RWPE2 (cell line): ENCODE data around the gene OR52I2.
A peak's percentile ranks its signal among the peaks of the same experiment; 100 is the strongest.

ENCODE experiments used
- ATAC-seq: fragments of 200-7000 bp; cut with Tn5 transposase; 3 replicates; pipeline ENCODE4 v1.9.1; 2021; ENCODE audit warnings: low read depth
- DNase-seq: peaks from one replicate; pipeline ENCODE4 v3.0.0-alpha.2; 2020; ENCODE audit warnings: low spot score
- H3K27ac ChIP-seq: fragments of 450-650 bp; 2 replicates; pipeline ENCODE4 v1.5.1; 2017; ENCODE audit warnings: mild to moderate bottlenecking; ENCODE audit not compliant: poor library complexity, severe bottlenecking
- H3K27me3 ChIP-seq: fragments of 250-450 bp; sonication (Bioruptor Pico); 2 replicates; pipeline ENCODE4 v1.5.1; 2021; ENCODE audit warnings: mild to moderate bottlenecking, moderate library complexity; ENCODE audit not compliant: insufficient read depth, poor library complexity, severe bottlenecking
- H3K36me3 ChIP-seq: fragments of 250-450 bp; sonication (Bioruptor Pico); 2 replicates; pipeline ENCODE4 v1.5.1; 2020; ENCODE audit warnings: low read depth, mild to moderate bottlenecking, moderate library complexity
- H3K4me1 ChIP-seq: fragments of 250-450 bp; sonication (Bioruptor Pico); 2 replicates; pipeline ENCODE4 v1.5.1; 2021; ENCODE audit warnings: mild to moderate bottlenecking, moderate library complexity; ENCODE audit not compliant: insufficient read depth, poor library complexity, severe bottlenecking
- H3K4me3 ChIP-seq: fragments of 250-450 bp; sonication (Bioruptor Pico); 2 replicates; pipeline ENCODE4 v1.5.1; 2021; ENCODE audit warnings: mild to moderate bottlenecking, moderate library complexity; ENCODE audit not compliant: severe bottlenecking
- H3K9me3 ChIP-seq: fragments of 250-450 bp; sonication (Bioruptor Pico); 2 replicates; pipeline ENCODE4 v1.5.1; 2021; ENCODE audit warnings: mild to moderate bottlenecking, moderate library complexity; ENCODE audit not compliant: severe bottlenecking
- TF ChIP-seq, protein P1 (sequence below): fragments of 450-650 bp; IDR thresholded peaks from one replicate; pipeline ENCODE4 v1.5.1; 2017; ENCODE audit warnings: mild to moderate bottlenecking, moderate library complexity; ENCODE audit not compliant: poor library complexity, severe bottlenecking

Gene OR52I2

DNA sequence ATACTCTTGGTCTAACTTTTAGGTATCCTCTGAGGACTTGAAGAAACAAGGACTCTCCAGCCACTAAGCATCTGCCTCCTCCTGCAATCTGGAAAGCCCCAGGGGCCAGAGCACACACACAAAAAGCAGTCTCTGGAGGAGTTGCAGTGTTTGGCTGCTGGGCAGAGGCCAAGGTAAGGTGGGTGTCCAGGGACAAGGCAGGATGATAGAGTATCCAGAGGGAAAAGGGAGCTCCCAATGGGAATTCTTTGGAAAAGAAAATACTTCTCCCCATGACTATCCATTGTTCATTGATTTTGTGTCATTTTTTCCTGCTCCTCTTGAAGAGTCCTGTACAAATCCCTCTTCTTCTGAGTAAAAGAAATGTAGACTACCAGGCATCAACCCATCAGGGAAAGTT lies at the start of gene OR52I2:
OR52I2 (plus strand) TSS at position 301 of the 400 bp plus-strand sequence.
- ATAC-seq: no peak
- H3K4me3 ChIP-seq: no peak within 1 kb of the TSS
- no peaks in the 10 kb centered on the region for H3K4me1 ChIP-seq
- no peaks in the 10 kb centered on the region for H3K9me3 ChIP-seq
- no peak for DNase-seq
- H3K27ac ChIP-seq: no peak within 1 kb of the TSS
- TF ChIP-seq, protein P1, sequence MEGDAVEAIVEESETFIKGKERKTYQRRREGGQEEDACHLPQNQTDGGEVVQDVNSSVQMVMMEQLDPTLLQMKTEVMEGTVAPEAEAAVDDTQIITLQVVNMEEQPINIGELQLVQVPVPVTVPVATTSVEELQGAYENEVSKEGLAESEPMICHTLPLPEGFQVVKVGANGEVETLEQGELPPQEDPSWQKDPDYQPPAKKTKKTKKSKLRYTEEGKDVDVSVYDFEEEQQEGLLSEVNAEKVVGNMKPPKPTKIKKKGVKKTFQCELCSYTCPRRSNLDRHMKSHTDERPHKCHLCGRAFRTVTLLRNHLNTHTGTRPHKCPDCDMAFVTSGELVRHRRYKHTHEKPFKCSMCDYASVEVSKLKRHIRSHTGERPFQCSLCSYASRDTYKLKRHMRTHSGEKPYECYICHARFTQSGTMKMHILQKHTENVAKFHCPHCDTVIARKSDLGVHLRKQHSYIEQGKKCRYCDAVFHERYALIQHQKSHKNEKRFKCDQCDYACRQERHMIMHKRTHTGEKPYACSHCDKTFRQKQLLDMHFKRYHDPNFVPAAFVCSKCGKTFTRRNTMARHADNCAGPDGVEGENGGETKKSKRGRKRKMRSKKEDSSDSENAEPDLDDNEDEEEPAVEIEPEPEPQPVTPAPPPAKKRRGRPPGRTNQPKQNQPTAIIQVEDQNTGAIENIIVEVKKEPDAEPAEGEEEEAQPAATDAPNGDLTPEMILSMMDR: no peak
- peaks cover 5% of the 10 kb centered on the region for H3K27me3 ChIP-seq
- H3K36me3 ChIP-seq: no peaks in the 10 kb centered on the region

DNA sequence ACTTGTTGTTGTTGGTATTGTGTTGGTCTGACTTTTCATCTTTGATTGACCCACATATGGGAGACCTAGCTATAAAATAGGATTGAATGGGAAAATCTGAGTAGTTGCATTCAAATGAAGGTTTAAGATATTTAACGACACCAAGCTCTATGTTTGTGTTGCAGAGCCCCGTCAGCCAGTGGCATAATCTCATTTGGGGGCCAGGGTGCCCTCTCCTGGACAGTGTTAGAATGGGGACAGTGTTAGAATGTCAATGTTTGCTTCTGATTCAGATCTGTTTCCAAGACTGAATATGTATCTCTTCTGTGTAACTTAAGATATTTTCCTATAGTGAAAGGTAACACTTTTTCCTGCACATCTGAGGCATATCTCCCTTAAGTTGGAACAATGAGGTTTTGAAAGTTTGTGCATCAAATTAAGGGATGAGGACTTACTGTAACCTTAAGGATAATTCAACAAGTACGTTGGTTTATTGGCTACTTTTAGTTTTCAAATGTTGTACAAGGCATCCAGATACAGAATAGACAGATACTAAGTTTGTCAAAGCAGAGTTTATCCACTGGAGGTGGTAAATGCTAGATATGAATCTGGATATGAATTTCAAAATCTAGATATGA lies 41.8 kb upstream of the OR52I2 start:
- TF ChIP-seq, protein P1: peak; percentile 69
- Histone ChIP-seq H3K36me3 (no peaks in the 10 kb centered on the region), H3K9me3 (no peaks in the 10 kb centered on the region), H3K4me1 (peaks cover 3% of the 10 kb centered on the region), H3K27me3 (no peaks in the 10 kb centered on the region), H3K27ac (no peak overlapping the region), H3K4me3 (no peak overlapping the region)
- ATAC-seq (peak; percentile 79), DNase-seq (no peak)

GRCh38 chr11:4541071-4541470 lies 40.5 kb upstream of the OR52I2 start:
- no peak for DNase-seq
- Histone ChIP-seq H3K36me3 (no peaks in the 10 kb centered on the region), H3K9me3 (no peaks in the 10 kb centered on the region), H3K4me1 (peaks cover 3% of the 10 kb centered on the region), H3K4me3 (no peak overlapping the region), H3K27ac (no peak overlapping the region), H3K27me3 (no peaks in the 10 kb centered on the region)
- TF ChIP-seq, protein P1: no peak
- no peak for ATAC-seq

- DNase-seq (no peak), ATAC-seq (peak; percentile 51)
- Histone ChIP-seq H3K9me3 (no peaks in the 10 kb centered on the region), H3K36me3 (no peaks in the 10 kb centered on the region), H3K4me1 (peaks cover 3% of the 10 kb centered on the region), H3K27me3 (no peaks in the 10 kb centered on the region), H3K27ac (no peak overlapping the region), H3K4me3 (no peak overlapping the region)
- TF ChIP-seq, protein P1: no peak
Measured at GRCh38 chr11:4543561-4543960, 38.0 kb upstream of the OR52I2 start.

- peaks cover 3% of the 10 kb centered on the region for H3K4me1 ChIP-seq
- ATAC-seq (no peak), DNase-seq (no peak)
- no peaks in the 10 kb centered on the region for H3K9me3 ChIP-seq
- no peak within 1 kb of the TSS for H3K4me3 ChIP-seq
- TF ChIP-seq, protein P1: no peak
- H3K27ac ChIP-seq: no peak within 1 kb of the TSS
- no peaks in the 10 kb centered on the region for H3K36me3 ChIP-seq
- H3K27me3 ChIP-seq: no peaks in the 10 kb centered on the region
Measured at GRCh38 chr11:4544891-4545290, 36.7 kb upstream of the OR52I2 start, which contains the start of gene OR52M1. OR52M1 (plus strand) TSS chr11:4545191; CDS start chr11:4545191, 0 bp downstream.
